GM20000 (cell line): Measurements from ENCODE around the gene VGLL4.

Source experiments
- DNase-seq: peaks from one replicate; pipeline ENCODE4 v3.0.0; 2012; ENCODE audit warnings: low spot score
- TF ChIP-seq, protein P1 (sequence below): IDR thresholded peaks from 2 replicates; pipeline ENCODE4 v1.5.1; 2012; ENCODE audit warnings: mild to moderate bottlenecking, control low read depth; ENCODE audit errors: extremely low read depth, missing control alignments

Gene VGLL4

DNA sequence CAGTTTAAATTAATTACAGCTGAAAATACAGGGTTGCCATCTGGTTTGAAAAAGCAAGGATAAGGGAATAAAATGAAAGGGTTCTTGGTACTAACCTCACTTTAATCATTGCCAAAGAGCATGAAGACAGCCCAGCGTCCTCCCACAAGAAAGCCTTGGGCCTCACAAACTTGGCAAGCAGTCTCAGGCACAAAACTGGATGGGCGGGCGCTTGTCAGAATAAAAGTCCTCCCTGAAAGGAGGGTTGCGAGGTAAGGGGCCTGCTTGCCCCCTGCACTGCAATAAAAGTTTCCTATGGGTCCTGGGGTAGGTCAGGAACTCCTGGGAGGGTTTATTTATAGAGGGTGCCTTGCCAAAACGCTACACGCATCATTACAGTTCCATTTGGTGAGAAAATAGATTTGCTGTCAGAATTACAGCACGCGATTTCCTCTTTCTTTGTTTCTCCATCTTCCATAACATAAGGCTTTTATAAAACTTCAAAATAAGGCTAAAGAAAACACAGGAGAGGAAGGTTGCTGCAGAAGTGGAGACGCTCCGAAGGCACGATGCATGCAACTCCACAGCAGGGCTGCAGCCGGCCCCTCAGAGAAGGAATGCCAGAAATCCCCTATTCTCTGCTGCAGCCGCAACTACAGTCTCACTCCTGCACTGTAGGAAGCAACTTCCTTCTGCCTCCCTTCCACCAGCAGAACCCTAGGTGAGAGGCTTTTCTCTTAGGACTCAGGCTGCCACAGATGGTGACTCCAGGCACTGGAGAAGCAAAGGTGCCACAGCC is 61.3 kb downstream of the VGLL4 start:
- TF ChIP-seq, protein P1, sequence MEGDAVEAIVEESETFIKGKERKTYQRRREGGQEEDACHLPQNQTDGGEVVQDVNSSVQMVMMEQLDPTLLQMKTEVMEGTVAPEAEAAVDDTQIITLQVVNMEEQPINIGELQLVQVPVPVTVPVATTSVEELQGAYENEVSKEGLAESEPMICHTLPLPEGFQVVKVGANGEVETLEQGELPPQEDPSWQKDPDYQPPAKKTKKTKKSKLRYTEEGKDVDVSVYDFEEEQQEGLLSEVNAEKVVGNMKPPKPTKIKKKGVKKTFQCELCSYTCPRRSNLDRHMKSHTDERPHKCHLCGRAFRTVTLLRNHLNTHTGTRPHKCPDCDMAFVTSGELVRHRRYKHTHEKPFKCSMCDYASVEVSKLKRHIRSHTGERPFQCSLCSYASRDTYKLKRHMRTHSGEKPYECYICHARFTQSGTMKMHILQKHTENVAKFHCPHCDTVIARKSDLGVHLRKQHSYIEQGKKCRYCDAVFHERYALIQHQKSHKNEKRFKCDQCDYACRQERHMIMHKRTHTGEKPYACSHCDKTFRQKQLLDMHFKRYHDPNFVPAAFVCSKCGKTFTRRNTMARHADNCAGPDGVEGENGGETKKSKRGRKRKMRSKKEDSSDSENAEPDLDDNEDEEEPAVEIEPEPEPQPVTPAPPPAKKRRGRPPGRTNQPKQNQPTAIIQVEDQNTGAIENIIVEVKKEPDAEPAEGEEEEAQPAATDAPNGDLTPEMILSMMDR, result no peak
- no peak for DNase-seq

DNA sequence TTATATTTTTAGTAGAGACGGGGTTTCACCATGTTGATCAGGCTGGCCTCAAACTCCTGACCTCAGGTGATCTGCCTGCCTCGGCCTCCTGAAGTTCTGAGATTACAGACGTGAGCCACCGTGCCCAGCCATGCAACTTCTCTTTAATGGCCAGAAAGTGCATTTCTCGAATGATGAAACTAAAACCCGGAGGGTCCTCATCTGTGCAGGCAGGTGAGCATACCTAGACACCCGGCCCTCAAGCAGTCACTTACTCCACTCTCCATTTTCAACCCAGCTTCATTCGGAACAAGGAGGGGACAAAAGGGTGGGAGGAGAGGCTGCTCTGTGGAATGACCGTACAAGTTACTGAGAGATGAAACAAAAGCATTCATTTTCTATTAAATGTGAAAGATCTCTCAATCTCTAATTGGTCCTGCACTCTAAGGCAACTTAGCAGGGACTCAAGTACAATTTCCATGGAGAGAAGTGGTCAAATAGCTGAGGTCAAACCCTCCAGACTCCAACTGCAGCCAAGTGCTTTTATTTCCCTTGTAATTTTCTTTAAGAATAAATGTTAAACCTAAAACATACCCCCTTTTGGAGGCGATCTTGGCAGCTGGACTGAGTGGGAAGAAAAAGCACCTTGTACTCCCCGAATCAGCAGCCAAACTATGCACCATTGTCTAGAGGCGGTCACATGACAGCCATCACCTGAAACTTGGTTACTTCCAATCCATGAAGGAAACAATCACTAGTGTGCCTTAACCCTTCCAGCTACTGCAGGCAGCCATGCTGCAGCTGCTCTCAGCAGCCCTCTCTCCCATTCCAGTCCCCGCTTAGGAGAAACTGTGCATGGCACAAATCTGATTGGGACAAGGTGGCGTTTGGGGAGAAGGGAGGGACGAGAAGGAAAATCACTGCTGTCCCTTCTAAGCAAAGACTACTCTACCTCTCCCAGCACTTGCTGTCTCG is 62.2 kb downstream of the VGLL4 start:
- TF ChIP-seq, protein P1, result no peak
- no peak for DNase-seq

DNA sequence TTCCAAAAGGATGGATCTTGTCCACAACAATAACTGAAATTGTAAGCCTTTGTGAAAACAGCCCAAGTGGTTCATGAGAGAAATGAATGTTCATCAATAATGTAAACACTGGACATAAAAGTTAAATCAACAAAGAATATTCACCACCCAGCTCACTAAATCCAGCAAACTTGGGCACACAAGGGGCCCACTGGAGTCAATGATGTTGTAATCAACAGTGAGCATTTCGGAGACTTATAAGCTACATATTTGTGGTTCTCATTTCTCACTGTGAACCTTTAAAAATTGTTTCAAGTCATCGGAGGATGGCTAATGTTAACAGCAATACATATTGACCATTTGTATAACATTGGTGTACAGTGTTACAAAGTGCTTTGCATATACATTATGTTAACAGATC is 63.1 kb downstream of the VGLL4 start:
- DNase-seq, result no peak
- TF ChIP-seq, protein P1, result no peak

DNA sequence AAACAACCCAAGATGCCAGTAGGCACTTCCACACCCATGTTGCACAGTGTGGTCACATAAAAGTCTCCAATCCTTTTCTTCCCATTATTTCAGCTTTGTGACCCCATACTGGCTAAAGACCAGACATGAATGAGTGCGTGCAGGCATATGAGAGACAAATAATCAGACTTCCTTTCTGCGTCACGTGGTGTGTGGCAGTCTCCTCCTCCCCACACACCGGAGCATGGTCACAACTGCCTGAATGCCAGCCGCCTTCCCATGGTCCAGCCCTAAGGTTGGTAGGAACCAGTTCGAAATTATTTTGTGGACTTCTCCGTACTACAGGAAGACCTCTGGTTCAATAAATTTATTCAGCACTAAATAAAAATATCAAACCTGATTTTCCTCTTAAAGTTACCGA is 65.5 kb downstream of the VGLL4 start:
- TF ChIP-seq, protein P1, result no peak
- no peak for DNase-seq

DNA sequence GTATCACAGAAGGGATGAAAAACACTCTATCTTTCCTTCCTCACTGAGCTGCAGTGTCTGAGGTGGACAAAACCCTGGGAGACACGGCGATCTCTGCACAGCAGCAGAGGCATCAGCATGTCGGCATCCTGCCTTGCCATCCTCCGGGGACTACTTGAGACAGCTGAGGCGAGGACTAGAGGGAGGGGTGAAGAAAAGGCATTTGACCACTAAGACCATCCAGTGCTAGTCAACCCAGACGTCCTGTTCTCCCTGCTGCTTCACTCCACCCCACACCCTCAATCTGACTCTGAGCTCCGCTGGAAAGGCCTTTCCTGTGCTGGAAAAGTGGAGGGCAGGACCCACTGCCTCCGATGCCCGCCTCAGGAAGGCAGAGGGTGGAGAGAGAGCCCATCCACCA is 67.3 kb downstream of the VGLL4 start:
- TF ChIP-seq, protein P1, result no peak
- DNase-seq, result no peak

DNA sequence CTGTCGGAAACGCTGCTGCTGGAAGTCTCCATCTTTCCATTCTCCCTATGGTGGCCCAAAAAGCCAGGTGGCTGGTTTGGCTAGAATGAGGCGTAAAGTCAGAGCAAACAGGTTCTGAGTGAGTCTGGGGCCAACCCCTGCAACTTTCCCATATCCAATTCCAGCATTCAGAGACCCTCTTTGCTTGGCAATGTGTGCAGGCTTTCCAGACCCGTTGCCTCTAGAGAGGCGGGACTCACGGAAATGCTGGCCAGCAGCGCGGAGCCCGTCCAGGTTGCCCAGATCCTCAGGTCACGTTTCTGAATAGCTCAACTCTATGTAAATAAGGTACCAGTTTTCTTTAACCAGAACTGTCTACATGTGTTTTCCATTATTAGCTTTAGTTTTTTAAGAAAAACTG is 68.0 kb downstream of the VGLL4 start:
- TF ChIP-seq, protein P1, result no peak
- no peak for DNase-seq
